Lower leg skin (tissue), 3 donors: ENCODE results near the gene AQP3.
"Not testable (repeated sequence)": the region's sequence is repeated elsewhere in the genome, so short reads cannot be mapped to it uniquely, and the experiment has no call there.

Experiments used
- POLR2A ChIP-seq, 2 donors: fragments of 450-650 bp; IDR thresholded peaks; one replicate each; pipeline ENCODE4 v1.6.1; 2016 to 2017; ENCODE audit warnings: antibody characterized with exemption in 2 of 2, mild to moderate bottlenecking in 1 of 2, moderate library complexity in 1 of 2
- TF ChIP-seq, protein P1 (sequence below), 3 donors: fragments of 450-650 bp; IDR thresholded peaks; one replicate each; pipeline ENCODE4 v1.5.1; 2016; ENCODE audit warnings: antibody characterized with exemption in 3 of 3, mild to moderate bottlenecking in 3 of 3, moderate library complexity in 2 of 3

GRCh38 chr9:33397801-33398200 is 49.6 kb downstream of the AQP3 start:
- TF ChIP-seq, protein P1, sequence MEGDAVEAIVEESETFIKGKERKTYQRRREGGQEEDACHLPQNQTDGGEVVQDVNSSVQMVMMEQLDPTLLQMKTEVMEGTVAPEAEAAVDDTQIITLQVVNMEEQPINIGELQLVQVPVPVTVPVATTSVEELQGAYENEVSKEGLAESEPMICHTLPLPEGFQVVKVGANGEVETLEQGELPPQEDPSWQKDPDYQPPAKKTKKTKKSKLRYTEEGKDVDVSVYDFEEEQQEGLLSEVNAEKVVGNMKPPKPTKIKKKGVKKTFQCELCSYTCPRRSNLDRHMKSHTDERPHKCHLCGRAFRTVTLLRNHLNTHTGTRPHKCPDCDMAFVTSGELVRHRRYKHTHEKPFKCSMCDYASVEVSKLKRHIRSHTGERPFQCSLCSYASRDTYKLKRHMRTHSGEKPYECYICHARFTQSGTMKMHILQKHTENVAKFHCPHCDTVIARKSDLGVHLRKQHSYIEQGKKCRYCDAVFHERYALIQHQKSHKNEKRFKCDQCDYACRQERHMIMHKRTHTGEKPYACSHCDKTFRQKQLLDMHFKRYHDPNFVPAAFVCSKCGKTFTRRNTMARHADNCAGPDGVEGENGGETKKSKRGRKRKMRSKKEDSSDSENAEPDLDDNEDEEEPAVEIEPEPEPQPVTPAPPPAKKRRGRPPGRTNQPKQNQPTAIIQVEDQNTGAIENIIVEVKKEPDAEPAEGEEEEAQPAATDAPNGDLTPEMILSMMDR (IDR thresholded peaks at IDR 0.05), result not testable (repeated sequence)
- TF ChIP-seq POLR2A (IDR thresholded peaks at IDR 0.05), result not testable (repeated sequence)
